ENCODE results near the gene AUTS2. TPM values are rescaled to one million over a fixed set of nuclear protein-coding genes. Genes with fewer than 3 reads are reported as not detected.

The AUTS2 gene
- total and polyA plus RNA-seq, 2 of the 8 experiments (the other 6 are each of a cell fraction or from before 2014, with no cell fraction given): 25.9 to 101 TPM

DNA sequence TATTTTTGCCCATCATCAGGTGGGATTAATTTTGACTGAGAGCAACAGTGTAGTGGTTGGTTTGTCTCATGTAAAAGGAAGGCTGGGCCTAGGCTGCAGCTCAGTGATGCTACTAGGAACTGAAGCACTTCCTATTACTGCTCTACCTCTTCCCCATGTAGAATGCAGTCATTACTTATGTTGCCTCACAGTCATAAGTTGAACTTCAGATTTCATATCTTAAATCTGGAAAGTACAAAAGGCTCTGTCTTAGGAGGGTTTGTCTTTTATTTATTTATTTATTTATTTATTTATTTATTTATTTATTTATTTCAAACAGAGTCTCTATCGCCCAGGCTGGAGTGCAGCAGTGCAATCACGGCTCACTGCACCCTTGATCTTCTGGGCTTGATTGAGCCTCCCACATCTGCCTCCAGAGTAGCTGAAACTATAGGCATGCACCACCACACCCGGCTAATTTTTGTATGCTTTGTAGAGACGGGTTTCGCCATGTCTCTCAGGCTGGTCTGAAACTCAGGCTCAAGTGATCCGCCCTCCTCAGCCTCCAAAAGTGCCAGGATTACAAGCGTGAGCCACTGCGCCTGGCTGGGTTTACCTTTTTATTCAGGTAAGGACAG, 812.0 kb downstream of the AUTS2 start:
- CTCF ChIA-PET (ENCODE audit: partially characterized antibody): no interaction called here
- Histone ChIP-seq H3K4me1 (replicated peaks in 1 of 4; ENCODE audit: control insufficient read depth in 3 of 4, insufficient read depth in 4 of 4, low read length in 3 of 4) (no peaks in the 10 kb centered on the region), H2AFZ (ENCODE audit: low read length) (no peak overlapping the region), H3K9ac (replicated peaks in 1 of 4; ENCODE audit: extremely low read depth in 1 of 4, low read depth in 3 of 4, low read length in 3 of 4) (no peak overlapping the region), H3K14ac (ENCODE audit: insufficient read length) (no peak overlapping the region), H3K4me2 (ENCODE audit: insufficient read depth in 1 of 2, low read depth in 2 of 2, low read length in 2 of 2) (no peak overlapping the region), H3K79me2 (ENCODE audit: control insufficient read depth in 1 of 2, insufficient read depth in 2 of 2, low read length in 2 of 2) (no peaks in the 10 kb centered on the region), H3K23me2 (ENCODE audit: low read depth, low read length) (no peaks in the 10 kb centered on the region), H2BK15ac (ENCODE audit: low read length) (no peak overlapping the region), H3K79me1 (ENCODE audit: low read depth, low read length) (no peaks in the 10 kb centered on the region), H3K27me3 (replicated peaks in 1 of 4; ENCODE audit: control insufficient read depth in 3 of 4, extremely low read depth in 1 of 4, insufficient read depth in 3 of 4, low read length in 3 of 4) (no peaks in the 10 kb centered on the region; a peak in 2 of 7 replicates), H3K4ac (replicated peaks; ENCODE audit: insufficient read length, low read depth, low read length) (no peak overlapping the region), H3K18ac (ENCODE audit: extremely low read depth, low read length) (no peak overlapping the region), H3K56ac (replicated peaks; ENCODE audit: insufficient read length, low read depth, low read length) (no peak overlapping the region), H3K23ac (ENCODE audit: insufficient read length) (no peak overlapping the region), H2AK5ac (ENCODE audit: low read depth, low read length) (no peak overlapping the region), H4K5ac (ENCODE audit: insufficient read length, low read depth, low read length) (no peak overlapping the region), H2BK20ac (ENCODE audit: low read length) (no peak overlapping the region), H4K91ac (replicated peaks; ENCODE audit: insufficient read length, low read length) (no peak overlapping the region), H2BK12ac (ENCODE audit: low read depth, low read length) (no peak overlapping the region), H3K4me3 (ENCODE audit: extremely low read depth in 1 of 4, insufficient read depth in 2 of 4, low read depth in 3 of 4, low read length in 4 of 4) (no peak overlapping the region), H4K8ac (ENCODE audit: extremely low read depth, insufficient read depth, low read length) (no peak overlapping the region), H3K9me3 (ENCODE audit: insufficient read depth in 2 of 2, low read depth in 1 of 2, low read length in 1 of 2) (no peaks in the 10 kb centered on the region), H3K27ac (ENCODE audit: low read depth, low read length) (no peak overlapping the region), H3K36me3 (ENCODE audit: control insufficient read depth in 2 of 4, insufficient read depth in 4 of 4, low read length in 3 of 4) (no peaks in the 10 kb centered on the region), H2BK5ac (ENCODE audit: low read depth, low read length) (no peak overlapping the region), H2BK120ac (replicated peaks; ENCODE audit: low read depth, low read length) (no peak overlapping the region), H4K20me1 (replicated peaks in 1 of 2; ENCODE audit: control insufficient read depth in 1 of 2, insufficient read depth in 2 of 2, low read length in 2 of 2) (no peaks in the 10 kb centered on the region)
- FAIRE-seq: no peak
- POLR2A ChIA-PET (ENCODE audit: partially characterized antibody): no interaction called here
- 88% methylated on average over 8 of the region's 8 CpGs; no CpG with 5 or more reads in 1 of the 2 experiments for WGBS, 2 experiments (ENCODE audit: extremely low coverage in 1 of 2, insufficient coverage in 1 of 2, insufficient read length in 1 of 2, insufficient replicate concordance in 2 of 2, low coverage in 1 of 2, low lambda C conversion rate in 2 of 2, missing lambda C conversion rate in 1 of 2)
- DNase-seq (ENCODE audit: low read depth in 1 of 2, low spot score in 2 of 2): no peak
- TF ChIP-seq EGR1 (IDR thresholded peaks at IDR 0.05; ENCODE audit: borderline replicate concordance, low read depth, low read length) (no peak), POU5F1 (IDR thresholded peaks at IDR 0.05; ENCODE audit: low read depth, low read length) (no peak), ZNF274 (IDR thresholded peaks at IDR 0.05; ENCODE audit: borderline replicate concordance, extremely low read depth, low read length) (no peak), CREB1 (IDR thresholded peaks at IDR 0.05) (no peak), NRF1 (IDR thresholded peaks at IDR 0.05; ENCODE audit: low read depth, low read length) (no peak), TAF7 (optimal IDR thresholded peaks at IDR 0.05; ENCODE audit: borderline replicate concordance, low read depth, low read length) (no peak), GTF2F1 (IDR thresholded peaks at IDR 0.05; ENCODE audit: borderline replicate concordance, low read depth, low read length) (no peak), SP4 (IDR thresholded peaks at IDR 0.05; ENCODE audit: low read length) (no peak), TBP (IDR thresholded peaks at IDR 0.05; ENCODE audit: low read depth, low read length) (no peak), CHD2 (IDR thresholded peaks at IDR 0.05; ENCODE audit: low read length) (no peak), PHF8 (conservative IDR thresholded peaks at IDR 0.05; ENCODE audit: low read depth, low read length) (no peak), SP1 (IDR thresholded peaks at IDR 0.05; ENCODE audit: low read depth, low read length) (no peak), RNF2 (IDR thresholded peaks at IDR 0.05; ENCODE audit: borderline replicate concordance, low read depth, low read length, missing control alignments, poor library complexity, severe bottlenecking) (no peak), ASH2L (IDR thresholded peaks at IDR 0.05; ENCODE audit: low read length) (no peak), KDM1A (IDR thresholded peaks at IDR 0.05; ENCODE audit: borderline replicate concordance, low read length) (no peak), POLR2AphosphoS5 (IDR thresholded peaks at IDR 0.05; ENCODE audit: low read depth, low read length) (no peak)
